Measurements from ENCODE around the gene PSIP1.

DNA sequence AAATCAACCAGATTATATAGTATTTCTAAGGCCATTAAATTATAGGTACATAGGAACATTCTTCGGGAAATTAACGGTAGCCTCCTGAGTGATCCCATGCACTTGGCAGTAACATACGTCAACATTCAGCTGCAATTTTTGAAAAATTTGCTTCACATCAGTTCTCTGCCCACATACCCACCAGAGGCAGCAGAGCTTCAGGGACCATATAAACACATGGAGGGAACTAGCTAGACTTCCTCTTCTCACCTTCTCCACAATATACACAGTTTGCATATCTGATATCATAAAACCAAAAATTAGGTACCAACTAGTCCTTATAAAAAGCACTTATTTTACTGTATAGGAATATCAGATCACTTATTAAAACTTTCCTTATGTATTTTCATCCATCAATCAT lies 4.8 kb downstream of the PSIP1 start:
- TF ChIP-seq, protein P1, sequence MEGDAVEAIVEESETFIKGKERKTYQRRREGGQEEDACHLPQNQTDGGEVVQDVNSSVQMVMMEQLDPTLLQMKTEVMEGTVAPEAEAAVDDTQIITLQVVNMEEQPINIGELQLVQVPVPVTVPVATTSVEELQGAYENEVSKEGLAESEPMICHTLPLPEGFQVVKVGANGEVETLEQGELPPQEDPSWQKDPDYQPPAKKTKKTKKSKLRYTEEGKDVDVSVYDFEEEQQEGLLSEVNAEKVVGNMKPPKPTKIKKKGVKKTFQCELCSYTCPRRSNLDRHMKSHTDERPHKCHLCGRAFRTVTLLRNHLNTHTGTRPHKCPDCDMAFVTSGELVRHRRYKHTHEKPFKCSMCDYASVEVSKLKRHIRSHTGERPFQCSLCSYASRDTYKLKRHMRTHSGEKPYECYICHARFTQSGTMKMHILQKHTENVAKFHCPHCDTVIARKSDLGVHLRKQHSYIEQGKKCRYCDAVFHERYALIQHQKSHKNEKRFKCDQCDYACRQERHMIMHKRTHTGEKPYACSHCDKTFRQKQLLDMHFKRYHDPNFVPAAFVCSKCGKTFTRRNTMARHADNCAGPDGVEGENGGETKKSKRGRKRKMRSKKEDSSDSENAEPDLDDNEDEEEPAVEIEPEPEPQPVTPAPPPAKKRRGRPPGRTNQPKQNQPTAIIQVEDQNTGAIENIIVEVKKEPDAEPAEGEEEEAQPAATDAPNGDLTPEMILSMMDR (IDR thresholded peaks at IDR 0.05 in 4 of 5, conservative IDR thresholded peaks at IDR 0.05 in 1 of 5) = no peak
- no peak for TF ChIP-seq POLR2A (IDR thresholded peaks at IDR 0.05)

Data from gastrocnemius medialis (tissue), 4 donors.